VCaP (cell line): ENCODE data around the gene RALGAPA2.
A peak's percentile ranks its signal among the peaks of the same experiment; 100 is the strongest.

Experiments used
- H3K27ac ChIP-seq: fragments of 450-650 bp; 2 replicates; pipeline ENCODE4 v1.5.1; 2017
- TF ChIP-seq, protein P1 (sequence below): fragments of 450-650 bp; conservative IDR thresholded peaks from 2 replicates; pipeline ENCODE4 v1.5.1; 2017; ENCODE audit warnings: mild to moderate bottlenecking, moderate library complexity

RALGAPA2 gene

DNA sequence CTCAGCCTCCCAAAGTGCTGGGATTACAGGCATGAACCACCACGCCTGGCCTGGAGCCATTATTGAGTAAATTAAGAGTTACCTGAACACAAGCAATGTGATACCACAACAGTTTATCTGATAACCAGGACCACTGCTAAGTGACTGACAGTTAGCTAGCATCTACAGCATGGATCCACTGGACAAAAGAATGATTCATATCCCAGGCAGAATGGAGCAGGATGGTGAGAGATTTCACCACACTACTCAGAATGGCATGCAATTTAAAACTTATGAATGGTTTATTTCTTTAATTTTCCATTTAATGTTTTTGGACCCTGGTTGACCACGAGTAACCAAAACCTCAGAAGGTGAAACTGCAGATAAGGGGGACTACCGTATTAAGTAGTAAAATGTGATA lies 48.6 kb downstream of the RALGAPA2 start:
- H3K27ac ChIP-seq, result peak overlapping the region; percentile 68
- TF ChIP-seq, protein P1, sequence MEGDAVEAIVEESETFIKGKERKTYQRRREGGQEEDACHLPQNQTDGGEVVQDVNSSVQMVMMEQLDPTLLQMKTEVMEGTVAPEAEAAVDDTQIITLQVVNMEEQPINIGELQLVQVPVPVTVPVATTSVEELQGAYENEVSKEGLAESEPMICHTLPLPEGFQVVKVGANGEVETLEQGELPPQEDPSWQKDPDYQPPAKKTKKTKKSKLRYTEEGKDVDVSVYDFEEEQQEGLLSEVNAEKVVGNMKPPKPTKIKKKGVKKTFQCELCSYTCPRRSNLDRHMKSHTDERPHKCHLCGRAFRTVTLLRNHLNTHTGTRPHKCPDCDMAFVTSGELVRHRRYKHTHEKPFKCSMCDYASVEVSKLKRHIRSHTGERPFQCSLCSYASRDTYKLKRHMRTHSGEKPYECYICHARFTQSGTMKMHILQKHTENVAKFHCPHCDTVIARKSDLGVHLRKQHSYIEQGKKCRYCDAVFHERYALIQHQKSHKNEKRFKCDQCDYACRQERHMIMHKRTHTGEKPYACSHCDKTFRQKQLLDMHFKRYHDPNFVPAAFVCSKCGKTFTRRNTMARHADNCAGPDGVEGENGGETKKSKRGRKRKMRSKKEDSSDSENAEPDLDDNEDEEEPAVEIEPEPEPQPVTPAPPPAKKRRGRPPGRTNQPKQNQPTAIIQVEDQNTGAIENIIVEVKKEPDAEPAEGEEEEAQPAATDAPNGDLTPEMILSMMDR, result no peak

- TF ChIP-seq, protein P1, result no peak
- H3K27ac ChIP-seq, result no peak overlapping the region
Measured at GRCh38 chr20:20658871-20659431, 53.5 kb downstream of the RALGAPA2 start.

- no peak overlapping the region for H3K27ac ChIP-seq
- TF ChIP-seq, protein P1, result no peak
Measured at GRCh38 chr20:20658123-20658522, 54.3 kb downstream of the RALGAPA2 start.

- TF ChIP-seq, protein P1, result no peak
- H3K27ac ChIP-seq, result peak overlapping the region; percentile 66
Measured at GRCh38 chr20:20657092-20657491, 55.4 kb downstream of the RALGAPA2 start.

DNA sequence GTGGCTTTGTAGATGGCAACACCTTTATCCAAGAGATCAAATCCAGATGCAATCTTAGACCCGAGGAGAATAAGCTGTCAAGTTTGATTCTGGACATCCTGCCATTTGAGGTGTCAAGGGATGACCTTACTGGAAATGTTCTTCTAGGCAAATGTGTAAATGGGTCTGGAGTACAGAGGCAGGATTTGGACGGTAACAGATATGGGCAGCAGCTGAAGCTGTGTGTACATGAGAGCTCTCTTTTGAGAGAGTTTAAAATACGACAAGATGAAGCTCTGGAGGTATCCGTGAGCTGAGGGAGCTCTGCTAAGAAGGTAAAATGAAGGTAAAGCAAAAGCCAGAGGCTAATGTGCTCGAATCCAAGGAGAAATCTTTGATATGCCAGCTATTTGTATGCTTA lies 56.6 kb downstream of the RALGAPA2 start:
- TF ChIP-seq, protein P1, result no peak
- peak overlapping the region; percentile 66 for H3K27ac ChIP-seq

GRCh38 chr20:20649945-20650344 lies 62.5 kb downstream of the RALGAPA2 start:
- H3K27ac ChIP-seq, result no peak overlapping the region
- TF ChIP-seq, protein P1, result no peak

GRCh38 chr20:20643927-20644326 lies 68.5 kb downstream of the RALGAPA2 start:
- TF ChIP-seq, protein P1, result no peak
- no peak overlapping the region for H3K27ac ChIP-seq
